Mucosa of descending colon (tissue), 3 donors: ENCODE results near the gene PLXNA2. TPM values are rescaled to one million over a fixed set of nuclear protein-coding genes. Genes with fewer than 3 reads are reported as not detected.

Experiments used
- ATAC-seq: fragments of 200-7000 bp; cut with Tn5 transposase; one replicate; pipeline ENCODE4 v1.9.1; 2020; ENCODE audit warnings: mild to moderate bottlenecking, moderate library complexity
- DNase-seq, 3 donors: peaks; one replicate each; pipeline ENCODE4 v3.0.0-alpha.2; 2020
- H3K36me3 ChIP-seq: fragments of 200-600 bp; one replicate; pipeline ENCODE4 v1.8.0; 2021; ENCODE audit warnings: low read depth, mild to moderate bottlenecking
- H3K4me1 ChIP-seq: fragments of 200-600 bp; one replicate; pipeline ENCODE4 v1.8.0; 2021; ENCODE audit warnings: low read depth, mild to moderate bottlenecking
- H3K4me3 ChIP-seq: fragments of 200-600 bp; one replicate; pipeline ENCODE4 v1.8.0; 2021; ENCODE audit warnings: mild to moderate bottlenecking
- H3K9me3 ChIP-seq: fragments of 200-600 bp; one replicate; pipeline ENCODE4 v1.8.0; 2021; ENCODE audit warnings: mild to moderate bottlenecking
- intact Hi-C, 2 donors: fragments of 100-400 bp; cut with DNase I in 1 of 2; cut with micrococcal nuclease in 1 of 2; formaldehyde crosslinking; loops; one replicate each; pipeline versions ENCODE4 v1.11.0 to v1.11.1; 2022; cut with DNase I, micrococcal nuclease
- total RNA-seq, 3 donors: library from RNA; stranded (reverse); fragmentation: NEBNext Ultra II Directional in 2 of 3; extraction: Animal tissue kit (Norgen Biotek cat#: 25700) in 2 of 3; gene quantifications; one replicate each; pipeline versions ENCODE4 v1.2.1 to v1.2.4, GENCODE V29; 2021 to 2023
- TF ChIP-seq, protein P1 (sequence below): fragments of 200-600 bp; IDR thresholded peaks from one replicate; pipeline ENCODE4 v1.8.0; 2022; ENCODE audit warnings: antibody characterized with exemption, mild to moderate bottlenecking
- donor health status: DM: no; HTN: no; CAD: no; lungs with moderate emphysema.
- donor health status: DM: no; HTN: no; CAD: no.
- donor health status: DM: no; HTN: yes; CAD: no.

Gene PLXNA2
- total RNA-seq, 3 donors from 2014 or later: 65.5 to 127 (median 70.6) TPM

DNA sequence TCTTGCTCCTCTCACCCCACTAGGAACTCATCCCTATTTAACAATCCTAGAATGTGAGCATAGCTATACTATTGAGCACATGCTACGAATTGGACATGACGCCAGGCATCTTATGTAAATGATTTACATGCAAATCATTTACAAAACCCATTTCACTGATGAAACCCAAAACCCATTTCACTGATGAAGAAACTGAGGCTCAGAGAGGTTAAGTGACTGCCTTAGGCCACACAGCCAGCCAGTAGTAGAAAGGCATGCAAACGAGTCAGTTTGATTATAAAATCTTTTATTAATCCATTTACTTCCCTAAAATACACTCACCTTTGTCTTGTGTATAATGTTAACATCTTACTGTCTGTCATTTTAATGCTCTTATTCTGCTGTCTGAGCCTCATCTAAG, 87.9 kb downstream of the PLXNA2 start:
- Histone ChIP-seq H3K36me3 (no peaks in the 10 kb centered on the region), H3K4me1 (peaks cover 25% of the 10 kb centered on the region), H3K4me3 (no peak overlapping the region), H3K9me3 (no peaks in the 10 kb centered on the region)
- ATAC-seq (no peak), DNase-seq (no peak)
- TF ChIP-seq, protein P1, sequence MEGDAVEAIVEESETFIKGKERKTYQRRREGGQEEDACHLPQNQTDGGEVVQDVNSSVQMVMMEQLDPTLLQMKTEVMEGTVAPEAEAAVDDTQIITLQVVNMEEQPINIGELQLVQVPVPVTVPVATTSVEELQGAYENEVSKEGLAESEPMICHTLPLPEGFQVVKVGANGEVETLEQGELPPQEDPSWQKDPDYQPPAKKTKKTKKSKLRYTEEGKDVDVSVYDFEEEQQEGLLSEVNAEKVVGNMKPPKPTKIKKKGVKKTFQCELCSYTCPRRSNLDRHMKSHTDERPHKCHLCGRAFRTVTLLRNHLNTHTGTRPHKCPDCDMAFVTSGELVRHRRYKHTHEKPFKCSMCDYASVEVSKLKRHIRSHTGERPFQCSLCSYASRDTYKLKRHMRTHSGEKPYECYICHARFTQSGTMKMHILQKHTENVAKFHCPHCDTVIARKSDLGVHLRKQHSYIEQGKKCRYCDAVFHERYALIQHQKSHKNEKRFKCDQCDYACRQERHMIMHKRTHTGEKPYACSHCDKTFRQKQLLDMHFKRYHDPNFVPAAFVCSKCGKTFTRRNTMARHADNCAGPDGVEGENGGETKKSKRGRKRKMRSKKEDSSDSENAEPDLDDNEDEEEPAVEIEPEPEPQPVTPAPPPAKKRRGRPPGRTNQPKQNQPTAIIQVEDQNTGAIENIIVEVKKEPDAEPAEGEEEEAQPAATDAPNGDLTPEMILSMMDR: no peak
- intact Hi-C loops: loop anchor here in 1 of 2 donors (10.0 kb wide), 1 partner anchor 48 kb away; no protein-coding TSS in a partner anchor

DNA sequence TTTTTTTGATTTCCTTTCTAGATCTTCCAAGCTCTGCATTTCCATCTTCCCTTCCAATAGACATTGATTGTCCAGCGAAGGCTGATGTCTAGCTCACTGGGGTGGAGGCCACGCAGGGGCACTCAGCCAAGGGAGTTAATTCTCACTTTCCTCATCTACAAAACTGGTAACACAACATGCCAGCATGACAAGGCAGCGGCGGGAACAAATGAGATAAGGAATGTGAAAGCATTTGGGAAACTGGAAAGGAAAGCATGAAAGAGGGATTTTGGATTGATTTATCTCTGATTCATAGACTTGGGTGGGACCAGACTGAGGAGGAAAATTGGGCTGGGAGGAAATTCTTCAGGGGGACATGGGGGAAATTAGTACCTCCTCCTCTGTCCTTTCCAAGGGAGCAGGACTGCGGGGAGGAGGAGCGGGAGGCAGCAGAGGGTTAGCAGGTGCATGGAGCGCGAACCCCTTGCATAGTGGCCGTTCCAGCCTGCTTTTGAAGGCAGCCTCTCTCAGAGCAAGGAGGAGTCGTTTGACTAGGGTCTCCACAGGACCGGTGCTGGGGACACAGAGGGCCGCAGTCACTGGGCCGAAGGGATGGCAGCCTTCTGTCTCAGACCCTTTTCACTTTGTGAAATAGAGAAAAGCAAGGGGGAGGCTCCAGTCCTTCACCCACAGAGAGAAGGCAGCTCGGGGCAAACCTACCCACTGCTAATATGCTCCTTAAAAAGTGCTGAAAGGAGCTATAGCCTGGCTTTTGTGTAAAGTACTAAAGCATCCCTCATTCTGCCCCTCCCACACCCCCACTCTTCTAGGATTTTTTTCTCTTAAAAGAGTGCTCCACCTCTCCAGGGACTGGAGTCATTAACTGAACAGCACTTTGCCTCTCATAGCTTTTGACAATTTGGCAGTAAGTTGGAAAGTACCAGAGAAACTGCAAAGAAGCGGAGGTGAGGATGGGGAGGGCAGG, 89.2 kb downstream of the PLXNA2 start:
- no peaks in the 10 kb centered on the region for H3K36me3 ChIP-seq
- intact Hi-C loops: loop anchor here in 1 of 2 donors (10.0 kb wide), 1 partner anchor 50 kb away; no protein-coding TSS in a partner anchor
- no peak overlapping the region for H3K4me3 ChIP-seq
- TF ChIP-seq, protein P1: no peak
- peaks cover 38% of the 10 kb centered on the region for H3K4me1 ChIP-seq
- no peaks in the 10 kb centered on the region for H3K9me3 ChIP-seq
- DNase-seq (peak; percentile 61 to 74 (median 70)), ATAC-seq (peak; percentile 53)

DNA sequence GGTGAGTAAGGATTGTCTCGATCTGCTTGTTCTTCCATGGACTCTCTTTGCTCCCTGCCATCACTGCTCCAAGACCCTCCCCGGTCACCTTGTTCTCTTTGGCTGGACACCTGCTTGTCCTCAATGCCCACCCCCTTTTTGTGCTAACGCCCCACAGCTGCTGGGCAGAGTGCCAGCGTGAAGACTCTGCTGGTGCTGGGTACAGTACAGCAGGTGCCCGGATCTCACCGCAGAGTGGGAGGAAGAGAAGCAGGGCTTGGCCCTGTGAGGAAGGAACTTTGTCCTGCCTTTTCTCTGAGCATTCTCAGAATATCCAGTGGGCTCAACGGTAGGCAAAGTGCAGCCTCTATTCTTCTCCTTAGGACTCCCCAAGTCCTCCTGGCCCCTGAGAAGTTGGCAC, 90.1 kb downstream of the PLXNA2 start:
- no peak overlapping the region for H3K4me3 ChIP-seq
- H3K4me1 ChIP-seq: peaks cover 42% of the 10 kb centered on the region
- no peaks in the 10 kb centered on the region for H3K36me3 ChIP-seq
- intact Hi-C loops: loop anchor here in 1 of 2 donors (10.0 kb wide), 1 partner anchor 51 kb away; no protein-coding TSS in a partner anchor
- peak; percentile 47 to 85 (median 71) for DNase-seq
- H3K9me3 ChIP-seq: no peaks in the 10 kb centered on the region
- ATAC-seq: peak; percentile 65
- TF ChIP-seq, protein P1: no peak

DNA sequence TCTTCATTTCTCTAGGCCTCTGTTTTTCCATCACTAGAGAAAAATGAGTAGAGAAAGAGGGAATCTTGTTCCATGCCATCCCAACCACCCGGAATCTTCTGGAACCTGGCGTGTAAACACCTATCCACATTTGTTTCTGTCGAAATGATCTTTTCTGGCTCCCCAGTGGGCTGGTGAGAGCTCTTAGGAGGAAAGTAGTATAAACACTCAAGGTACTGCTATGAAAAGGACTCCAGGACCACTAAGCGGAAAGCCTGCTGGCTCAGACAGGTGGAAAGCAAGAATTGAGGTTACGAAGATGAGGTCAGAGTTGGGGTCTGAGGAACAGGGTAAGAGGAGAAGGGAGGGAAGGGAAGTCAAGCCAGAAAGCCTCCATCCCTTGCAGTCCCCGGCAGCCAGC, 90.8 kb downstream of the PLXNA2 start:
- H3K4me1 ChIP-seq: peaks cover 36% of the 10 kb centered on the region
- TF ChIP-seq, protein P1: no peak
- DNase-seq (no peak), ATAC-seq (no peak)
- H3K4me3 ChIP-seq: no peak overlapping the region
- no peaks in the 10 kb centered on the region for H3K9me3 ChIP-seq
- no peaks in the 10 kb centered on the region for H3K36me3 ChIP-seq
- intact Hi-C loops: loop anchor here in 1 of 2 donors (10.0 kb wide), 1 partner anchor 51 kb away; no protein-coding TSS in a partner anchor

DNA sequence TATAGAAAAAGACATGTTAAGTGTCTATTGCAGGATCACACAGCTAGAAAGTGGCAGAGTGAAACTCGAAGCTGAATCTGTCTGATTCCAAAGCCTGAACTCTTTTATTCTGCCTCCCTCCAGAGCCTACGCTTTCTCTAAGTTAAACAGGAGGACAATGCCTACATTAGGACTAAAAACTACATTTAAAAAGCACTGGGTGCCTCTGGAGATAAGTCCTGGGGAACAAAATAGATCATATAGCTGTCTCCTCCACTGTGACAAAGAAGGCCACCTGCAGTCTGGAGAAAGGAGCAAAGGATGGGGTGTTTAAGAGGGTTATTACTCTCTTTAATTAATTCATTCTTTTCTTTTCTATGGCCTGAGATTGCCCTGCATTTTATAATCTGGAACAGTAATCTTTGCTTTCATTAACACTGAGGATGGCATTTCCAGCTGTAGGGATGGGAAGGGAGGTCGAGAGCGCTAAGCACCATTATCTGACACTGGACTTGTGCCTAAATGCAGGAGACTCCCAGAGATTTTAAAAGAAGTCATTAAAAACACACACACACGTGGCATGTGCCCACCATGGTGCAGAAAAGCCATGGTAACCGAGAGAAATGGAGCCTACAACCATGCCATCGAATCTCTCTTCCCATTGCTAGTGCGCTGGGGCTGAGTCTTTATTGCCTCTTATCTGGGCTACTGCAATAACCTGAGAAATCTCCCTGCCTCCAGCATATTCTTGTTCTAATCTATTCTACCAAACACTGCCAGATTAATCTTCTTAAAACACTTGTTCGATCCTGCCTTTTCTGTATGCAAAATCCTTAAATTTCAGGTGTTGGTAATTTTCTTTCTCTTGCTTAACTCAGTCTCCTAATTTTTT, 92.2 kb downstream of the PLXNA2 start:
- peaks cover 36% of the 10 kb centered on the region for H3K4me1 ChIP-seq
- H3K36me3 ChIP-seq: no peaks in the 10 kb centered on the region
- ATAC-seq: no peak
- DNase-seq: no peak
- intact Hi-C loops: loop anchor here in 1 of 2 donors (10.0 kb wide), 1 partner anchor 53 kb away; no protein-coding TSS in a partner anchor
- TF ChIP-seq, protein P1: no peak
- no peaks in the 10 kb centered on the region for H3K9me3 ChIP-seq
- H3K4me3 ChIP-seq: no peak overlapping the region
